GM19238 (cell line): ENCODE data around the gene CFAP46.
A peak's percentile ranks its signal among the peaks of the same experiment; 100 is the strongest.
"Not testable (repeated sequence)": the region's sequence is repeated elsewhere in the genome, so short reads cannot be mapped to it uniquely, and the experiment has no call there.

Experiments
- DNase-seq: peaks from one replicate; pipeline ENCODE4 v3.0.0; 2011; ENCODE audit warnings: low spot score; ENCODE audit not compliant: insufficient read length

The CFAP46 gene

GRCh38 chr10:132915411-132915810 lies 27.0 kb downstream of the CFAP46 start:
- no peak for DNase-seq

DNA sequence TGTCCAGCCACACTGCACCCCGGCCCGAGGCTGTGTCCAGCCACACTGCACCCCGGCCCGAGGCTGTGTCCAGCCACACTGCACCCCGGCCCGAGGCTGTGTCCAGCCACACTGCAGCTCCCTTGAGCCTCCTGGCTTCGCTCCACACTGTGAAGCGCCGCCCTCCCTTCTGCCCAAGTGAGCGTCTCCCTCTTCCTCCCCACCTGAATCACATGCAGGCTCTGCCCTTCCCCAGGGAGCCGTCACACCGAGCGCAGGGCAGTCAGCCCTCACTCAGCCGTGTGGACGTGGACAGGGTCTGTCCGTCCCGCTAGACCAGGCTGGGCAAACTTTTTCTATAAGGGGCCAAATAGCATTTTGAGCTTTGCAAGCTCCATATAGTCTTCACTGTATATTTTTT lies 27.6 kb downstream of the CFAP46 start:
- no peak for DNase-seq

GRCh38 chr10:132913559-132914115 lies 28.7 kb downstream of the CFAP46 start:
- DNase-seq: no peak

GRCh38 chr10:132912713-132913558 lies 29.4 kb downstream of the CFAP46 start:
- DNase-seq: no peak

GRCh38 chr10:132912225-132912712 lies 30.1 kb downstream of the CFAP46 start:
- no peak for DNase-seq

DNA sequence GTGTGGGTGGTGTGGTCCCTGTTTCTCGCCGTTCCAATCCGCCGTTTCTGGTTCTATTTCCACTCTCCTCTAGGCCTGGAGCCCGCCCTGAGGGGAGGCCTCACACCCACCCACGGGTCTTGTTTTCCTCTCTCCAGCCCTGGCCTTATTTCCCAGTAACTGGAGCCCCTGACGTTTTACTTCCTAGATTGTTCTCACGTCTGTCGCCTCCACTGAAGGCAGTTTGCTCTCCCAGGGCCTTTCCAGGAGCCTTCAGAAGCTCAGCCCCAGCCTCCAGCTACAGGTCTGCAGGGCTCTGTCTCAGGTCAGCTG lies 30.6 kb downstream of the CFAP46 start:
- DNase-seq: no peak

- DNase-seq: no peak
Observed at GRCh38 chr10:132910901-132911785, 31.2 kb downstream of the CFAP46 start.

- DNase-seq: no peak
Observed at GRCh38 chr10:132910186-132910880, 32.0 kb downstream of the CFAP46 start.

DNA sequence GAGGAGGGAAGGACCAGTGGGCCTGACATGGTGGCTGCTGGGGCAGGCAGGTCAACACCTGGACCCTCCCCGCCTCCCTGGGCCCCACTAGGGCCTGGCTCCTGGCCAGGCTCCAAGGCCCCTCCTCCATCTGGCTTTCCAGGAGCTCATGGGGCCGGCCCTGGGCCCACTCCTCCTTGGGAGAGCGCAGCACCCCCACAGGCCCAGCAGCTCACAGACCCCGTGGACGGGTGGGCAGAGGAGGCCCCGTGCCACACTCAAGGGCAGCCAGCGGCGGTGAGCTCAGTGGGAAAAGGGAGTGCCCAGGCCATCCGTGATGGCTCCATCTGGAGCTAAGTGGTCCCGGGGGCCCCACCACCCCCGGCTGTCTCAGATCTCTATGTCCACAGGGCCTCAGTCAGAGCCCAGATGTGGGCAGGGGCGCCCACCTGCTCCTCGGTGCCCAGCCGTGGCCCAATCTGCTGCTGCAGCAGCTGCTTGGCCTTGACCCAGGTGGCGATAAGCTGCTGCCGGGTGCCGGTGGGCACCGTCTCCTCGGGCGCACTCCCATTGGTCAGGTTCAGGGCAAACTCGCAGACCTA lies 32.8 kb downstream of the CFAP46 start:
- no peak for DNase-seq

DNA sequence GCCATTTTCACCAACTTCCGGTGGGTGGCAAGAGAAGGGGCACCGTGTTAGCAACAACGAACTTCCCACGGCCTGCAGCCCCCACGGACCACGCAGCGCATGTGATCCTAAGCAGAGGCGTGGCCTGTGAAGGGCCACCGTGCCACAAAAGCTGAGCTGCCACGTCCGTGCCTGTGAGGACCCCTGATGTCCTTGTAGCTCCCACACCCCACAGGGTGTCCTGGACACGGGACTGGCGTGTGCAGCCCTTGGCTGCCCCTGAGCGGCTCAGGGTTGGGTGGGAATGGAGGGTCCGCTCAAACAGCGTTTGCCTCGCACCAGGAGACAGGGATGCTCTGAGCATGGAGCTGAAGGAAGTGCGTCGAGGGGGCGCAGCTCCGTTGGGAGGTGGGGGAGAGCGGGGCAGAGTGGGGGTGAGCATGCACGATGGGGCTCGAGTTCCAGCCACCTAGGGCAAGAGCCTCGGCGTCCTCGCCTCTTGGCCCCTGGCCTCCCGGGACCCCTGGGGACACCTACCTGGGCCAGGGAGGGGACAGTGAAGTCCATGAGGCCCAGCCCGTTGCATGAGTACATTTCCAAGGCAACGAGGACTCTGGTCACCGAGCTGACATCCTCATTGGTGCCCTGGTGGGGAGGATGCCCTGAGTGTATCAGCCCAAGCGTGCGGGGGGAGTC lies 33.6 kb downstream of the CFAP46 start:
- DNase-seq: no peak

GRCh38 chr10:132907821-132908620 lies 34.3 kb downstream of the CFAP46 start:
- DNase-seq: no peak

- DNase-seq: no peak
Observed at GRCh38 chr10:132906836-132907235, 35.5 kb downstream of the CFAP46 start.

- DNase-seq: no peak
Observed at GRCh38 chr10:132906106-132906505, 36.3 kb downstream of the CFAP46 start.

DNA sequence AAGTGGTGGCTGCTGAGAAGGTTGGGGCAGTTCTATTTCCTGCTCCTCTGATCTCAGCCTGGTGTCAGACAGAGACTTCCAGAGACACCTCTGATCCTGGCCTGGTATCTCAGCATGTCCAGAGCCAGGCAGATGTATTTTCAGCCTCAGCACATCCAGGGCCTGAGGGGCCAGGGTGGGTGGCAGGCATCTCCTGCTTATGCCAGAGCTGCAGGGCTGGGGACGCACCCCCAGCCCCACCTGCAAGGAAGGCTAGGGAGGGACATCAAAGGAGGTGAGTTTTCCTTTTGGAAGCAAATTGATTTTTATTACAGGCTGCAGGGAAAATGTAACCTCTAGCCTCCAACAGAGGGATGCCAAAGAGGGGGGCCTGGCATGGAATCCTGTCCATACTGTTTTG lies 36.7 kb downstream of the CFAP46 start:
- no peak for DNase-seq

DNA sequence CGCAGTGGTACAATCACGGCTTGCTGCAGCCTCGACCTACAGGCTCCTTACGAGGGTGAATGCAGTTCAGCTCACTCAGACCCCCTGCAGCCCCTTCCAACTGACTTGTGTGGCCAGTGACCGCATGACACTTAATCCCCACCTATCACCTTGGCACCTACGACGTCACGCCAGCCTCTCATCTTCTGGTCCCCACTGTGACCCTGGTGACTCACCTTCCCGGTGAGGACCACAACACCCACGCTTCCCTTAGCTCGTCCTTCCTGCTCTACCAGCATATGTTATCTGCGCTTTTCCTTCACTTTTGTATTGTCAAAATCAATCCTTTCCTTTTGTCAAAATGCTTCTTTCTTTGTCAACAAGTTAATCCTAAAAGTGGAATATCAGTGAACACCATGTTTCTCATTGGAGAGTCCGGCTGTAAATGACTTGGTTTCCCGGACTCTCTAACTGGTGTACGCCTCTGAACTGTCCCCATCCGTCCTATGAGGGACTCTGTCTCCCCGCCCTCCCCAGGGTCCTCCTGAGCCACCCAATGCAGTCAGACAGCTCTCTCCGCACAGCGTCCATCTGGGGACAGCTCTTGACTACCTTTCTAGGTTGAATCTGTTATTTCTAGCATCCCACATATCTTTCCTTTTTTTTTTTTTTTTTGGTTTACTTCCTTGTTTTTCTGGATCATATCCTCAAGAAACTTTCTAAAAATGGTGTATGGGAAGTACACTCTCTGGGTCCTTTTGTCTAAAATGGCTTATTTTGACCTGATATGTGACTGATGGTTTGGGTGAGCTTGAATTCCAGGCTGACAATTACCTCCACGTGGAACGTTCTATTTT lies 37.3 kb downstream of the CFAP46 start:
- DNase-seq: no peak

GRCh38 chr10:132904181-132904813 lies 38.1 kb downstream of the CFAP46 start:
- DNase-seq: peak; percentile 53

GRCh38 chr10:132902656-132903575 lies 39.5 kb downstream of the CFAP46 start:
- DNase-seq: not testable (repeated sequence)
